ENCODE measurements around the gene NAIF1.
"Not testable (repeated sequence)": the region's sequence is repeated elsewhere in the genome, so short reads cannot be mapped to it uniquely, and the experiment has no call there.

Gene NAIF1

GRCh38 chr9:128025736-128026135, 41.4 kb downstream of the NAIF1 start:
- no peak for DNase-seq

DNA sequence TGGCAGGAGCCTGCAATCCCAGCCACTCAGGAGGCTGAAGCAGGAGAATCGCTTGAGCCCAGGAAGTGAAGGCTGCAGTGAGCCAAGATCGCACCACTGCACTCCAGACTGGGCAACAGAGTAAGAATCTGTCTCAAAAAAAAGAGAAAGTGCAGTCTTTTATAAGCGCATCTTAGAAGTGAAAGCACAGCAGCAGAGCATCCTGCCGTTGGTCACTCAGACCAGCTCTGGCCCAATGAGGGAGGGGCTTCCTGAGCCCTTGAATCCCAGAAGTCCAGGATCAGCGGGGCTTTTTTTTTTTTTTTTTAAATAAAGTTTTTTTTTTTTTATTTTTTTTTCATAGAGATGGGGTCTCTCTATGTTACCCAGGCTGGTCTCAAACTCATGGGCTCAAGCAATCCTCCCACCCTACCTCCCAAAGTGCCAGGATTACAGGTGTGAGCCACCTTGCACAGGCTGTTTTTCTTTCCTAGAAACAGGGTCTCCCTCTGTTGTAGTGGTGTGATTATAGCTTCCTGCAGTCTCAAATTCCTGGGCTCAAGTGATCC, 42.3 kb downstream of the NAIF1 start:
- DNase-seq = no peak

GRCh38 chr9:128023671-128024070, 43.4 kb downstream of the NAIF1 start:
- DNase-seq = not testable (repeated sequence)

DNA sequence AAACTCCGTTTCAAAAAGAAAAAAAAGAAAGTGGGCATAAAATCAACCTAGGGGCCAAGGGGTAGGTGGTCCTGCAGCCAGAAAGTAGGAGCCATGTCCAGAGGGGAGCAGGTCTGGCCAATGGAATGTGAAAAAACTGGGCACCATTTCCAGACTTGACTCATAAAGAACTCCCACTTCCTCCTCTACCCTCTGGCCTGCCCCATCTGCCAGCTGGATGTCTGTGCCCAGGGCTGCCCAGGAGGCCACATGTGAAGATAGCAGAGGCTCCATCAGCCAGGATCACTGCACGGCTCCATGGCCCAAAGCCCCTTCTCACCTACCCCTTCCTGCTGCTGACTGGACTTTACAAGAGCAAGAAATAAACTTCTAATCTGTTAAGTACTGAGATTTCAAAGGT, 44.2 kb downstream of the NAIF1 start:
- DNase-seq = no peak

DNA sequence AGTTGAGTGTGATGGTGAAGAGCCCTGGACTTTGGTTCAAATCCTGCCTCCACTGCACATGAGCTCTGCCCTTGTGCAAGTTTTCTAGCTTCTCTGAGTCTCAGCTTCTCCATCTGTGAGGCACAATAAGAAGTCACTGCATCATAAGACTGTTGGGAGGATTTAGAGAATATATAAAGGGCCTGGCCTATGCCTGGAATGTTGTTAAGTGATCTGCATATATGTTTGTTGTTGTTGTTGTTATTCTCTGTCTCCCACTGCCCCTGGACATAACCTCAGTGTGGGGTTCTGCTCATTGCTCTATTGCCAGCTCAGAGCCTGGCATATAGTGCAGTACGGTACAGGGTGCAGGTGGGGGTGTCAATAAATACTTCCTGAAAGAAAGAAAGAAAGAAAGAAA, 46.0 kb downstream of the NAIF1 start:
- no peak for DNase-seq

DNA sequence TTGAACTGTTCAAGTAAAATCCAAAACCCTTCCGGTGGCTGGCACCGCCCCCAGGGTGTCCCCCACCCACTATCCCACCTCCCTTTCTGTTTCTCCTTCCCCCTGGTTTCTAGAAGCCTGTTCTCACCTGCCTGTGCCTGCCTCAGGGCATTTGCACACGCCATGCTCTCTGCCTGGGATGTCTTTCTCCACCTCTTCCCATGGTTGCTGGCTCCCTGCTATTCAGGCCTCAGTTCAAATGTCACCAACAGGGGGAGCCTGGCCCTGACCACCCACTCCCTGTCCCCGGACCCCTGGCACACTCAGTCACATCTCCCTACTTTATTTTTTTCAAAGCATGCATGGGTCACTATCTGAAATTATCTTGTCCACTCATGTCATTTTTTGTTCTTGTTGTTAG, 46.4 kb downstream of the NAIF1 start:
- DNase-seq = no peak

DNA sequence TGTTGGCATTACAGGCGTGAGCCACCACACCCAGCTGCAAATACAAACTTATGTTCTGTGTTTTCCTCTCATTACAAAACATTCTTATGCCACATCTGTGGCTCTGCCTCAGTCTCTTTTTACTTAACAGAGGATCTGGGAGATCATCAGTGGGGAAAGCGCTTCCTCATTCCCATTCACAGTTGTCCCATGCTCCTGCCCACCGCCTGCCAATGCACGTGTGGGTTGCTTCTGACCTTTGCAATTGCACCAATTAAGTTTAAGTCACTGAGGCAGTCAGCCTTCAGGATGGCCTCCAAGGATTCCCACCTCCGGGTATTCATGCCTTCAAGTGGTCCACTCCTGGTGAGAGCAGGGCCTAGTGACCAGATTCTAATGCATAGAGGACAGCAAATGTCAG, 51.4 kb downstream of the NAIF1 start:
- no peak for DNase-seq

Measured in amniotic stem cell (primary cell).